Mucosa of descending colon (tissue), 3 donors: Measurements from ENCODE around the gene SULF2. TPM values are rescaled to one million over a fixed set of nuclear protein-coding genes. Genes with fewer than 3 reads are reported as not detected.

ENCODE experiments used
- ATAC-seq: fragments of 200-7000 bp; cut with Tn5 transposase; one replicate; pipeline ENCODE4 v1.9.1; 2020; ENCODE audit warnings: mild to moderate bottlenecking, moderate library complexity
- DNase-seq, 3 donors: peaks; one replicate each; pipeline ENCODE4 v3.0.0-alpha.2; 2020
- H3K36me3 ChIP-seq: fragments of 200-600 bp; one replicate; pipeline ENCODE4 v1.8.0; 2021; ENCODE audit warnings: low read depth, mild to moderate bottlenecking
- H3K4me1 ChIP-seq: fragments of 200-600 bp; one replicate; pipeline ENCODE4 v1.8.0; 2021; ENCODE audit warnings: low read depth, mild to moderate bottlenecking
- H3K4me3 ChIP-seq: fragments of 200-600 bp; one replicate; pipeline ENCODE4 v1.8.0; 2021; ENCODE audit warnings: mild to moderate bottlenecking
- H3K9me3 ChIP-seq: fragments of 200-600 bp; one replicate; pipeline ENCODE4 v1.8.0; 2021; ENCODE audit warnings: mild to moderate bottlenecking
- intact Hi-C, 2 donors: fragments of 100-400 bp; cut with DNase I in 1 of 2; cut with micrococcal nuclease in 1 of 2; formaldehyde crosslinking; loops; one replicate each; pipeline versions ENCODE4 v1.11.0 to v1.11.1; 2022; cut with DNase I, micrococcal nuclease
- total RNA-seq, 3 donors: library from RNA; stranded (reverse); fragmentation: NEBNext Ultra II Directional in 2 of 3; extraction: Animal tissue kit (Norgen Biotek cat#: 25700) in 2 of 3; gene quantifications; one replicate each; pipeline versions ENCODE4 v1.2.1 to v1.2.4, GENCODE V29; 2021 to 2023
- TF ChIP-seq, protein P1 (sequence below): fragments of 200-600 bp; IDR thresholded peaks from one replicate; pipeline ENCODE4 v1.8.0; 2022; ENCODE audit warnings: antibody characterized with exemption, mild to moderate bottlenecking
- donor health status: DM: no; HTN: no; CAD: no; lungs with moderate emphysema.
- donor health status: DM: no; HTN: no; CAD: no.
- donor health status: DM: no; HTN: yes; CAD: no.

SULF2 gene
- total RNA-seq, 3 donors from 2014 or later: 102 to 181 (median 144) TPM

DNA sequence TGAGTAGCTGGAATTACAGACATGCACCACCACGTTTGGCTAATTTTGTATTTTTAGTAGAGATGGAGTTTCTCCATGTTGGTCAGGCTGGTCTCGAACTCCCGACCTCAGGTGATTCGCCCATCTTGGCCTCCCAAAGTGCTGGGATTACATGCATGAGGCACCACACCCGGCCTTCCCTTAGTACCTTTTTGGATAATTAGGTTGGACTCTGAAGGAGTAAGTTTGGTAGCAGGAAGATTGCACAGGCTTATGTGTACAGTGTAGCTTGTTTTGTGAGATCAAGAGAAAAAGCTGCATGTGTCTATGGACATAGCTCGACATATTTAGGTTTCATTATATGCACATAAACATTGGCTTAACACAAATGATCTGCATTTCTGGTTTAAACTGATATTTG is 166.8 kb downstream of the SULF2 start:
- TF ChIP-seq, protein P1, sequence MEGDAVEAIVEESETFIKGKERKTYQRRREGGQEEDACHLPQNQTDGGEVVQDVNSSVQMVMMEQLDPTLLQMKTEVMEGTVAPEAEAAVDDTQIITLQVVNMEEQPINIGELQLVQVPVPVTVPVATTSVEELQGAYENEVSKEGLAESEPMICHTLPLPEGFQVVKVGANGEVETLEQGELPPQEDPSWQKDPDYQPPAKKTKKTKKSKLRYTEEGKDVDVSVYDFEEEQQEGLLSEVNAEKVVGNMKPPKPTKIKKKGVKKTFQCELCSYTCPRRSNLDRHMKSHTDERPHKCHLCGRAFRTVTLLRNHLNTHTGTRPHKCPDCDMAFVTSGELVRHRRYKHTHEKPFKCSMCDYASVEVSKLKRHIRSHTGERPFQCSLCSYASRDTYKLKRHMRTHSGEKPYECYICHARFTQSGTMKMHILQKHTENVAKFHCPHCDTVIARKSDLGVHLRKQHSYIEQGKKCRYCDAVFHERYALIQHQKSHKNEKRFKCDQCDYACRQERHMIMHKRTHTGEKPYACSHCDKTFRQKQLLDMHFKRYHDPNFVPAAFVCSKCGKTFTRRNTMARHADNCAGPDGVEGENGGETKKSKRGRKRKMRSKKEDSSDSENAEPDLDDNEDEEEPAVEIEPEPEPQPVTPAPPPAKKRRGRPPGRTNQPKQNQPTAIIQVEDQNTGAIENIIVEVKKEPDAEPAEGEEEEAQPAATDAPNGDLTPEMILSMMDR: no peak
- intact Hi-C loops: no loop called here
- no peaks in the 10 kb centered on the region for H3K4me1 ChIP-seq
- H3K4me3 ChIP-seq: no peak overlapping the region
- no peak for DNase-seq
- H3K9me3 ChIP-seq: no peaks in the 10 kb centered on the region
- H3K36me3 ChIP-seq: no peaks in the 10 kb centered on the region
- ATAC-seq: no peak

GRCh38 chr20:47614703-47615309 is 170.5 kb downstream of the SULF2 start:
- no peak for DNase-seq
- Histone ChIP-seq H3K4me1 (no peaks in the 10 kb centered on the region), H3K36me3 (no peaks in the 10 kb centered on the region), H3K4me3 (no peak overlapping the region), H3K9me3 (no peaks in the 10 kb centered on the region)
- no peak for ATAC-seq
- TF ChIP-seq, protein P1: no peak
- intact Hi-C loops: no loop called here

DNA sequence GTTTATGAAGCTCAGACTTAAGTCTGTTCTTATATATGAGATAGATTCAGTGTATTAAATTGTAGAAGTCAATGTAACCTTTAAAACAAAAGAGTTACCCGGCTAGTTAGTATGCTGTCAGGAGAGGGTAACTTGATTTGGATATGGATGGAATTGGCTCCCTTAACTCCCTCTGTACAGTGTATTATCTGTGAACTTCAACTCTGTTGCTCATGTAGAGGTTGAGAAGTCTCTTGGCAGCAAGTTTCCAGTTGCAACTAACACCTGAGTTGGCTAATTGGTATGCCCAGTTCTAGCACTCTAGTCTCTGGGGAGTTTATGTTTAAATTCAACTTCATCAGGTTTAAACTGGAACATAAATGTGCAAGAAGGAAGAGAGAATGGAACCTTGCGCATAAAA is 172.6 kb downstream of the SULF2 start:
- DNase-seq (no peak), ATAC-seq (no peak)
- intact Hi-C loops: no loop called here
- H3K4me1 ChIP-seq: no peaks in the 10 kb centered on the region
- H3K9me3 ChIP-seq: no peaks in the 10 kb centered on the region
- TF ChIP-seq, protein P1: no peak
- H3K36me3 ChIP-seq: no peaks in the 10 kb centered on the region
- no peak overlapping the region for H3K4me3 ChIP-seq

DNA sequence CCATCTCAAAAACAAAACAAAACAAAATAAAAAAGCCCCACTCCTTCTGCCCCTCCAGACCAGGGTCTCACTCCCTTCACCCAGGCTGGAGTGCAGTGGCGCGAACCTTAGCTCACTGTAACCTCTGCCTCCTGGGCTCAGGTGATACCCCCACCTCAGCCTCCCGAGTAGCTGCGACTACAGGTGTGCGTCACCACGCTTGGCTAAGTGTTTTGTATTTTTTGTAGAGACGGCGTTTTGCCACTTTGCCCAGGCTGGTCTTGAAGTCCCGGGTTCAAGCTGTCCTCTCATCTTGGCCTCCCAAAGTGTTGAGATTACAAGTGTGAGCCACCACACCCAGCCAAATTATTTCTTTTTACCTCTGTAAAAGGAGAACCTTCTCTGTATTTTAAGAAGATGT is 173.5 kb downstream of the SULF2 start:
- no peak for ATAC-seq
- TF ChIP-seq, protein P1: no peak
- no peak for DNase-seq
- Histone ChIP-seq H3K4me1 (no peaks in the 10 kb centered on the region), H3K4me3 (no peak overlapping the region), H3K36me3 (no peaks in the 10 kb centered on the region), H3K9me3 (no peaks in the 10 kb centered on the region)
- intact Hi-C loops: no loop called here

DNA sequence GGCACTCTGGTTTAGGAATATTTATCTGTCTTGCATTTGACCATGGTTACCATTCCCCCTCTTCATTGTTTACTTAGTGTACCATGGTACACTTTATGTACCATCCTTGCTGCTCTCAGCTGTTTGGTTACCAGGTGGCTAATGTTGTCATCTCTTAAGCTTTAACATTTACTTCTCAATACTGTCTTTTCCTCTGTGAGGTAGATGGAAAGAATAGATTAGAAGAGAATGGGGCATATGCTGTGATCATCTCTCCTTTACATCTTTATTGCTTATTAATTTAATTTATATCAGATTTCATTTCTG is 174.4 kb downstream of the SULF2 start:
- TF ChIP-seq, protein P1: no peak
- H3K36me3 ChIP-seq: no peaks in the 10 kb centered on the region
- no peaks in the 10 kb centered on the region for H3K4me1 ChIP-seq
- no peaks in the 10 kb centered on the region for H3K9me3 ChIP-seq
- H3K4me3 ChIP-seq: no peak overlapping the region
- no peak for DNase-seq
- no peak for ATAC-seq
- intact Hi-C loops: no loop called here
